Common myeloid progenitor, CD34-positive (primary cell): Measurements from ENCODE around the gene ARHGAP29.

Experiments used
- CTCF ChIA-PET: fragments of 350-600 bp; sonication (Branson Sonifier 250); formaldehyde crosslinking; loops from one replicate; lab custom pipeline; 2021; ENCODE audit warnings: antibody characterized with exemption; lab: Charles Lee
- POLR2A ChIA-PET: fragments of 350-600 bp; sonication (Branson Sonifier 250); formaldehyde crosslinking; loops from one replicate; lab custom pipeline; 2021; ENCODE audit warnings: antibody characterized with exemption; lab: Charles Lee
- DNase-seq, 3 donors: peaks; one replicate each; pipeline versions ENCODE4 v3.0.0 to v3.0.0-alpha.2; 2013
- H3K27ac ChIP-seq, 2 experiments: 1 replicate in 1 of 2; 2 replicates in 1 of 2; pipeline ENCODE4 v1.7.0; 2013; ENCODE audit warnings: inconsistent platforms in 2 of 2, low read length in 2 of 2, mild to moderate bottlenecking in 2 of 2, low read depth in 1 of 2, moderate library complexity in 1 of 2; ENCODE audit not compliant: severe bottlenecking in 2 of 2, insufficient read depth in 1 of 2, poor library complexity in 1 of 2
- H3K27me3 ChIP-seq, 5 experiments: replicated peaks in 2 of 5; 1 replicate in 3 of 5; 2 replicates in 2 of 5; pipeline versions ENCODE4 v1.6.1 to v1.7.0; 2013; ENCODE audit warnings: low read length in 4 of 5, mild to moderate bottlenecking in 2 of 5, moderate library complexity in 2 of 5, inconsistent platforms in 1 of 5; ENCODE audit not compliant: insufficient read depth in 5 of 5, control insufficient read depth in 4 of 5
- H3K36me3 ChIP-seq, 4 experiments: 1 replicate in 2 of 4; 2 replicates in 2 of 4; pipeline versions ENCODE4 v1.6.1 to v1.7.0; 2013; ENCODE audit warnings: low read length in 3 of 4, control low read depth in 1 of 4, mild to moderate bottlenecking in 1 of 4; ENCODE audit not compliant: control insufficient read depth in 4 of 4, insufficient read depth in 4 of 4
- H3K4me1 ChIP-seq, 4 experiments: 1 replicate in 3 of 4; 2 replicates in 1 of 4; pipeline versions ENCODE4 v1.6.1 to v1.7.1; 2013; ENCODE audit warnings: low read length in 3 of 4, mild to moderate bottlenecking in 3 of 4, control low read depth in 1 of 4, inconsistent platforms in 1 of 4, moderate library complexity in 1 of 4; ENCODE audit not compliant: control insufficient read depth in 4 of 4, insufficient read depth in 4 of 4; ENCODE audit errors: control extremely low read depth in 1 of 4
- H3K4me3 ChIP-seq, 7 experiments: 1 replicate in 4 of 7; 2 replicates in 3 of 7; pipeline versions ENCODE4 v1.5.1 to v1.7.0; 2013; ENCODE audit warnings: mild to moderate bottlenecking in 7 of 7, low read length in 6 of 7, moderate library complexity in 6 of 7, inconsistent platforms in 2 of 7, low read depth in 2 of 7, control low read depth in 1 of 7; ENCODE audit not compliant: insufficient read depth in 4 of 7, control insufficient read depth in 1 of 7; ENCODE audit errors: extremely low read depth in 1 of 7
- H3K9me3 ChIP-seq, 5 experiments: 1 replicate in 4 of 5; 2 replicates in 1 of 5; pipeline versions ENCODE4 v1.6.1 to v1.7.1; 2013; ENCODE audit warnings: low read length in 4 of 5, mild to moderate bottlenecking in 2 of 5, inconsistent platforms in 1 of 5, low read depth in 1 of 5, moderate library complexity in 1 of 5; ENCODE audit not compliant: control insufficient read depth in 4 of 5, insufficient read depth in 2 of 5; ENCODE audit errors: control extremely low read depth in 1 of 5
- WGBS: methylation state at CpG from one replicate; pipeline ENCODE4 v1.1.5; 2013; ENCODE audit not compliant: insufficient coverage; 5-methylcytosine and 5-hydroxymethylcytosine counted together

The ARHGAP29 gene

DNA sequence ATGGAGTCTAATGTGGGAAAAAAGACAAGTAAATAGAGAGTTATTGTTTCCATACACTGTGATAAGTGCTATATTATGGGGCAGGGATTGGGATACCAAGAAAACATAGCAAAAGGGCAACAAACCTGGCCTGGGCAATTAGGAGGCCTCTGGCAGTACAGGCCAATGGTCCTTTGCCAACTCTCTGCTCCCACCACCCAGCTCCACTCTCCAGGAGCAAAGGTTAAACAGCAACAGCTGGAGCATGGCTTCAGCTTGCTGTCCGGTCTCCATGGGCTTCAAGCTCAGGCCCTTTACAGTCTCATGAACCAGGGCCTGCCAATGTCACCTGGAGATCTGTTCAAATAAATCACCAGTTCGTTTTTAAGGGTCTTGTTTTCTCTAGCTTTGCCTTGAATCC lies 37.2 kb upstream of the ARHGAP29 start:
- Histone ChIP-seq H3K36me3 (no peaks in the 10 kb centered on the region), H3K4me3 (no peak overlapping the region), H3K4me1 (no peaks in the 10 kb centered on the region), H3K27me3 (no peaks in the 10 kb centered on the region), H3K9me3 (peaks cover 0 to 5% (median 0%) of the 10 kb centered on the region in 5 experiments), H3K27ac (no peak overlapping the region)
- CTCF ChIA-PET = interaction anchor here (0.5 kb wide), 1 partner anchor 425 kb away, joined by 3 read pairs; no protein-coding TSS in a partner anchor
- WGBS = 100% methylated on average over 1 of the region's 2 CpGs
- DNase-seq = no peak
- POLR2A ChIA-PET = no interaction called here

GRCh38 chr1:94273111-94273510 lies 35.7 kb upstream of the ARHGAP29 start:
- no peaks in the 10 kb centered on the region for H3K36me3 ChIP-seq
- ChIA-PET CTCF (no interaction called here), POLR2A (no interaction called here)
- no peaks in the 10 kb centered on the region for H3K9me3 ChIP-seq
- H3K27ac ChIP-seq = no peak overlapping the region
- DNase-seq = no peak
- 94% methylated on average over 3 of the region's 4 CpGs for WGBS
- H3K4me1 ChIP-seq = no peaks in the 10 kb centered on the region
- no peak overlapping the region for H3K4me3 ChIP-seq
- no peaks in the 10 kb centered on the region for H3K27me3 ChIP-seq

- Histone ChIP-seq H3K27me3 (no peaks in the 10 kb centered on the region), H3K4me1 (no peaks in the 10 kb centered on the region), H3K36me3 (no peaks in the 10 kb centered on the region), H3K27ac (no peak overlapping the region), H3K9me3 (no peaks in the 10 kb centered on the region), H3K4me3 (no peak overlapping the region)
- no peak for DNase-seq
- ChIA-PET POLR2A (no interaction called here), CTCF (no interaction called here)
- WGBS = no CpG with 5 or more reads among the region's 1 CpG
Observed at GRCh38 chr1:94272388-94272787, 35.0 kb upstream of the ARHGAP29 start.

DNA sequence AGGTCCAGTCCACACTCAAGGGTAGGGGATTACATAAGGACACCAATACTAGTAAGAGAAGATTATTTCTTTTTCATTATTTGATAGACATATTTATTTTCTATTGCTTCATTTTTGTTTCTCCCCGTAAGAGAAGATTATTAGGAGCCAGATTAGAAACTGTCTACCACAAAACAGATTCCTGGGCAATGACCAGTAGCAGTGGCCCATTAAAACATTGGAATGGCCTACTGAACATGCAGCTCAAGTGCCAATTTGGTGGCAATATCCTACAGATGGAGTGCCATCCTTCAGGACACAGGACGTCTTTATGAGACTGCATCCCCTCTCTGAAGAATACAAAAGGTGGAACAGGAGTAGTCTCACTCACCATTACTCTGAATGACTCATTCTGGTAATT lies 34.0 kb upstream of the ARHGAP29 start:
- DNase-seq = no peak
- Histone ChIP-seq H3K4me3 (no peak overlapping the region), H3K36me3 (no peaks in the 10 kb centered on the region), H3K27ac (no peak overlapping the region), H3K9me3 (peaks cover 0 to 2% (median 0%) of the 10 kb centered on the region in 5 experiments), H3K27me3 (no peaks in the 10 kb centered on the region), H3K4me1 (no peaks in the 10 kb centered on the region)
- 100% methylated on average over 2 of the region's 2 CpGs for WGBS
- CTCF ChIA-PET = interaction anchor here (1.8 kb wide), 1 partner anchor 209 kb away, joined by 3 read pairs; no protein-coding TSS in a partner anchor
- POLR2A ChIA-PET = no interaction called here

DNA sequence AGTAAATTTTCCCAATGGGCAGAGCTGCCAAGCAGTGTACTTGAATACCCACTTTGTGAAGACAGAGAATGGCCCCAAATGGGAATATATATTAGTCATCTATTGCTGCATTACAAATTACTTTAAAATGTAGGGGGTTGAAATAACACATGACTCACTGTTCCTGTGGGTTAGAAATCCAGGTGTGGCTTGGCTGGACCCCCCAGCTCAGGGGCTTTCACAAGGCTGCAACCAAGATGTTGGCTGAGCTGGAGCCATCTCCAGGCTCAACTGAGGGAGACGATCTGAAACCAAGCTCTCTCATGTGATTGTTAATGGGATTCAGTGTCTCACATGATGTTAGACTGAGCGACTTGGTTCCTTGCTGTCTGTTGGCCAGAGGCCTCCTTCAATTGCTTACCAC lies 33.4 kb upstream of the ARHGAP29 start:
- CTCF ChIA-PET = interaction anchor here (0.9 to 1.8 kb wide), 3 partner anchors 9 to 208 kb away, joined by 3 to 4 read pairs (median 3); no protein-coding TSS in a partner anchor
- Histone ChIP-seq H3K9me3 (peaks cover 0 to 2% (median 0%) of the 10 kb centered on the region in 5 experiments), H3K27ac (no peak overlapping the region), H3K4me3 (no peak overlapping the region), H3K27me3 (no peaks in the 10 kb centered on the region), H3K36me3 (no peaks in the 10 kb centered on the region), H3K4me1 (no peaks in the 10 kb centered on the region)
- DNase-seq = no peak
- POLR2A ChIA-PET = no interaction called here
- 100% methylated on average over 1 of the region's 2 CpGs for WGBS

GRCh38 chr1:94269921-94270320 lies 32.5 kb upstream of the ARHGAP29 start:
- Histone ChIP-seq H3K27me3 (no peaks in the 10 kb centered on the region), H3K9me3 (peaks cover 0 to 2% (median 0%) of the 10 kb centered on the region in 5 experiments), H3K27ac (no peak overlapping the region), H3K4me1 (no peaks in the 10 kb centered on the region), H3K36me3 (no peaks in the 10 kb centered on the region), H3K4me3 (no peak overlapping the region)
- no CpG with 5 or more reads among the region's 2 CpGs for WGBS
- no peak for DNase-seq
- ChIA-PET POLR2A (no interaction called here), CTCF (interaction anchor here (0.6 to 1.8 kb wide), 4 partner anchors 9 to 207 kb away, joined by 3 to 4 read pairs (median 3); no protein-coding TSS in a partner anchor)

DNA sequence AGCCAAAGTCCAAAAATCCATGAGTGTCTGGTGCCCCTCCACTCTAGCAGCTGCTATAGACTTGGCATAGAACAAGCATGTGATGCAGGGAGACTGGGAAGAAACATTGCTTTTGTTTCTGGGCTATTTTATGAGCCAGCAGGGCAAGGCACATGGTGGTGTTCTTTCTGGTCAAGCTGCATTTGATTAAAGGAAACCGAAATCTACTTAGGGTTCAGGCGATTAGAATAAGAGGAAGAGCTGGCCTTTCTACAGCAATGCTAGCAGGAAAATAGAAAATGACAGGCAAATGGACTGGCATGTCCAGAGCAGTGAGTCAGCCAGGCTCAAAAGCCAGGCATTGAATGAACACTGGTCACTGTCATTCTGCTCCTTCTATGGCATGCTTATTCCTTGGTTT lies 28.5 kb upstream of the ARHGAP29 start:
- WGBS = 95% methylated on average over 2 of the region's 2 CpGs
- Histone ChIP-seq H3K4me3 (no peak overlapping the region), H3K9me3 (peaks cover 0 to 2% (median 0%) of the 10 kb centered on the region in 5 experiments), H3K36me3 (no peaks in the 10 kb centered on the region), H3K4me1 (no peaks in the 10 kb centered on the region), H3K27me3 (no peaks in the 10 kb centered on the region), H3K27ac (no peak overlapping the region)
- DNase-seq = no peak
- ChIA-PET POLR2A (no interaction called here), CTCF (interaction anchor here (0.7 to 1.4 kb wide), 3 partner anchors 12 to 221 kb away, joined by 3 to 5 read pairs (median 4); no protein-coding TSS in a partner anchor)
